SK-N-SH (cell line): ENCODE results near the gene NCLN. TPM values are rescaled to one million over a fixed set of nuclear protein-coding genes. Genes with fewer than 3 reads are reported as not detected.

Experiments
- CTCF ChIA-PET: fragments of 300-600, 350-600 bp; formaldehyde crosslinking; extraction: SDS; loops from one replicate; lab custom pipeline; 2021; lab: Yijun Ruan, JAX
- POLR2A ChIA-PET: fragments of 350-600 bp; sonication (Branson Sonifier 250); formaldehyde crosslinking; extraction: SDS; loops from one replicate; lab custom pipeline; 2020; ENCODE audit warnings: antibody characterized with exemption, inconsistent platforms; lab: Yijun Ruan, JAX
- DNase-seq: peaks from one replicate; pipeline ENCODE4 v3.0.0; 2012
- H2AFZ ChIP-seq: fragments of 200-600 bp; sonication (generic); 2 replicates; pipeline ENCODE4 v1.8.1; 2016; ENCODE audit warnings: antibody characterized with exemption, mild to moderate bottlenecking, low read depth
- H3F3A ChIP-seq: fragments of 200-600 bp; sonication (generic); replicated peaks from 2 replicates; pipeline ENCODE3; 2016; ENCODE audit warnings: antibody characterized with exemption, mild to moderate bottlenecking; ENCODE audit not compliant: insufficient read depth
- H3K27ac ChIP-seq, 2 experiments: fragments of 200-500 bp in 1 of 2; fragments of 200-600 bp in 1 of 2; sonication (Bioruptor generic) in 1 of 2; sonication (generic), shearing (Covaris generic) in 1 of 2; 2 replicates each; pipeline versions ENCODE4 v1.5.1 to v1.6.1; 2014 to 2016; ENCODE audit warnings: low read depth in 2 of 2, inconsistent platforms in 1 of 2, low read length in 1 of 2, mild to moderate bottlenecking in 1 of 2, mixed read lengths in 1 of 2
- H3K27me3 ChIP-seq: fragments of 200-600 bp; sonication (generic), shearing (Covaris generic); 2 replicates; pipeline ENCODE4 v1.6.1; 2016; ENCODE audit warnings: mixed run types; ENCODE audit not compliant: insufficient read depth
- H3K36me3 ChIP-seq, 2 experiments: fragments of 200-500 bp in 1 of 2; fragments of 200-600 bp in 1 of 2; sonication (Bioruptor generic) in 1 of 2; sonication (generic) in 1 of 2; replicated peaks in 1 of 2; 2 replicates each; pipeline versions ENCODE3 to v1.5.1; 2014 to 2016; ENCODE audit warnings: low read length in 1 of 2, mild to moderate bottlenecking in 1 of 2; ENCODE audit not compliant: insufficient read depth in 2 of 2, control insufficient read depth in 1 of 2
- H3K4me1 ChIP-seq, 2 experiments: fragments of 200-500 bp in 1 of 2; fragments of 200-600 bp in 1 of 2; sonication (Bioruptor generic) in 1 of 2; sonication (generic), shearing (Covaris generic) in 1 of 2; 2 replicates each; pipeline versions ENCODE4 v1.5.1 to v1.6.1; 2014 to 2016; ENCODE audit warnings: low read depth in 1 of 2, low read length in 1 of 2, mixed run types in 1 of 2; ENCODE audit not compliant: insufficient read depth in 2 of 2, control insufficient read depth in 1 of 2
- H3K4me2 ChIP-seq: fragments of 200-600 bp; sonication (generic), shearing (Covaris generic); 2 replicates; pipeline ENCODE4 v1.6.1; 2017; ENCODE audit warnings: mixed run types
- H3K4me3 ChIP-seq, 2 experiments: fragments of 200-500 bp in 1 of 2; fragments of 200-600 bp in 1 of 2; sonication (Bioruptor generic) in 1 of 2; sonication (generic), shearing (Covaris generic) in 1 of 2; 2 replicates each; pipeline versions ENCODE4 v1.5.1 to v1.8.1; 2014 to 2016; ENCODE audit warnings: low read depth in 2 of 2, inconsistent platforms in 1 of 2, low read length in 1 of 2, mild to moderate bottlenecking in 1 of 2, mixed read lengths in 1 of 2, moderate library complexity in 1 of 2
- H3K79me2 ChIP-seq: fragments of 200-600 bp; sonication (generic); 2 replicates; pipeline ENCODE4 v1.8.1; 2017; ENCODE audit warnings: mild to moderate bottlenecking; ENCODE audit not compliant: insufficient read depth
- H3K9ac ChIP-seq: fragments of 200-600 bp; sonication (generic); 2 replicates; pipeline ENCODE4 v1.6.1; 2017; ENCODE audit warnings: mixed run types
- H3K9me2 ChIP-seq: fragments of 200-600 bp; sonication (generic); 2 replicates; pipeline ENCODE4 v1.6.1; 2017; ENCODE audit warnings: mixed run types
- H3K9me3 ChIP-seq: fragments of 200-600 bp; sonication (generic); 2 replicates; pipeline ENCODE4 v1.6.1; 2017; ENCODE audit warnings: mixed run types, mild to moderate bottlenecking, moderate library complexity
- H4K20me1 ChIP-seq: fragments of 200-600 bp; sonication (generic); 2 replicates; pipeline ENCODE4 v1.6.1; 2017; ENCODE audit warnings: mild to moderate bottlenecking, mixed run types; ENCODE audit not compliant: insufficient read depth
- NFIC ChIP-seq: IDR thresholded peaks from 2 replicates; pipeline ENCODE4 v1.4.0; 2012; ENCODE audit warnings: borderline replicate concordance
- POLR2AphosphoS5 ChIP-seq: IDR thresholded peaks from 2 replicates; pipeline ENCODE4 v1.6.1; 2012; ENCODE audit warnings: low read depth, low read length
- RAD21 ChIP-seq: IDR thresholded peaks from 2 replicates; pipeline ENCODE4 v1.6.1; 2012; ENCODE audit warnings: mild to moderate bottlenecking, low read length
- SIN3A ChIP-seq: IDR thresholded peaks from 2 replicates; pipeline ENCODE4 v1.6.1; 2012; ENCODE audit warnings: low read depth, mild to moderate bottlenecking, low read length, moderate library complexity, borderline replicate concordance
- SMC3 ChIP-seq: IDR thresholded peaks from 2 replicates; pipeline ENCODE4 v1.6.1; 2012; ENCODE audit warnings: low read depth, low read length, improper control_type of control experiment
- WGBS: methylation state at CpG from one replicate; pipeline ENCODE4 v1.1.6; 2017; ENCODE audit warnings: low lambda C conversion rate; 5-methylcytosine and 5-hydroxymethylcytosine counted together
- polyA plus RNA-seq, 3 experiments: library from polyadenylated mRNA; depleted of rRNA; stranded (reverse); fragments of >200 nt; gene quantifications; 2 replicates each; pipeline ENCODE4 v1.2.3, GENCODE V29; 2012
- TF ChIP-seq, protein P1 (sequence below): IDR thresholded peaks from 2 replicates; pipeline ENCODE4; 2012
- TF ChIP-seq, protein P2 (sequence below): fragments of 200-600 bp; sonication (generic); IDR thresholded peaks from 2 replicates; pipeline ENCODE4 v1.6.1; 2017; ENCODE audit warnings: antibody characterized with exemption, mild to moderate bottlenecking, moderate library complexity

NCLN gene
- polyA plus RNA-seq, 1 of the 3 experiments (the other 2 are of a cell fraction) = 69.0 TPM

DNA sequence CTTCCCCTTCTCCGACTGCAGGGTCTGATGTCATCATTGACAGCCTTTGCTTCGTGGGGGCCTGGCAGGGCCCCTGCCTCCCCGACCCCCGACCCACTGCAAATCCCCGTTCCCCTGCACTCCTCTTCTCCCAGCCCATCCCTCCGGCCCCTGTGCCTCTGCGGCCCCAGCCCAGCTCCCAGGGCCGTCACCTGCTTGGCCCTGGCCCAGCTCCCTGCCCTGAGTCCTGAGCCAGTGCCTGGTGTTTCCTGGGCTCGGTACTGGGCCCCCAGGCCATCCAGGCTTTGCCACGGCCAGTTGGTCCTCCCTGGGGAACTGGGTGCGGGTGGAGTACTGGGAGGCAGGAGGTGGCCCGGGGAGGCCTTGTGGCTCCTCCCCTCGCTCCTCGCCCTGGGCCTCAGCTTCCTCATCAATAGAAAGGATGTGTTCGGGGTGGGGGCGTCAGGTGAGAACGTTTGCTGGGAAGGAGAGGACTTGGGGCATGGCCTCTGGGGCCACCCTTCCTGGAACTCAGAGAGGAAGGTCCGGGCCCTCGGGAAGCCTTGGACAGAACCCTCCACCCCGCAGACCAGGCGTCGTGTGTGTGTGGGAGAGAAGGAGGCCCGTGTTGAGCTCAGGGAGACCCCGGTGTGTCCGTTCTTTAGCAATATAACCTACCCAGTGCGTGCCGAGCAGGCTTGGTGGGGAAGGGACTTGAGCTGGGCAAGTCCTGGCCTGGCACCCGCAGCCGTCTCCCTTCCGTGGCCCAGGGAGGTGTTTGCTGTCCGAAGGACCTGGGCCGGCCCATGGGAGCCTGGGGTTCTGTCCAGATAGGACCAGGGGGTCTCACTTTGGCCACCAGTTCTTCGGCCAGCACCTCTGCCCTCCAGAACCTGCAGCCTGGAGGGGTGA, 22.8 kb downstream of the NCLN start:
- H4K20me1 ChIP-seq = 0 out of 2 replicates have a peak, but pooled peaks cover 5% of the 10 kb centered on the region
- no peak overlapping the region for H3K27ac ChIP-seq
- H3K79me2 ChIP-seq = no peaks in the 10 kb centered on the region
- no peak overlapping the region for H3K9ac ChIP-seq
- no peak for DNase-seq
- no peaks in the 10 kb centered on the region for H3K9me2 ChIP-seq
- WGBS = 95% methylated on average over 14 of the region's 33 CpGs
- no peaks in the 10 kb centered on the region for H3K27me3 ChIP-seq
- POLR2A ChIA-PET = no interaction called here
- peaks cover 5 to 30% of the 10 kb centered on the region in 2 experiments for H3K36me3 ChIP-seq
- no peak overlapping the region for H2AFZ ChIP-seq
- H3K4me2 ChIP-seq = no peak overlapping the region
- H3K9me3 ChIP-seq = no peaks in the 10 kb centered on the region
- H3F3A ChIP-seq = no peaks in the 10 kb centered on the region
- H3K4me1 ChIP-seq = no peaks in the 10 kb centered on the region
- TF ChIP-seq, protein P1, sequence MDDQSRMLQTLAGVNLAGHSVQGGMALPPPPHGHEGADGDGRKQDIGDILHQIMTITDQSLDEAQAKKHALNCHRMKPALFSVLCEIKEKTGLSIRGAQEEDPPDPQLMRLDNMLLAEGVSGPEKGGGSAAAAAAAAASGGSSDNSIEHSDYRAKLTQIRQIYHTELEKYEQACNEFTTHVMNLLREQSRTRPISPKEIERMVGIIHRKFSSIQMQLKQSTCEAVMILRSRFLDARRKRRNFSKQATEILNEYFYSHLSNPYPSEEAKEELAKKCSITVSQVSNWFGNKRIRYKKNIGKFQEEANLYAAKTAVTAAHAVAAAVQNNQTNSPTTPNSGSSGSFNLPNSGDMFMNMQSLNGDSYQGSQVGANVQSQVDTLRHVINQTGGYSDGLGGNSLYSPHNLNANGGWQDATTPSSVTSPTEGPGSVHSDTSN = no peak
- no peak for TF ChIP-seq RAD21
- CTCF ChIA-PET = interaction anchor here (1.1 to 2.0 kb wide), 3 partner anchors 16 to 258 kb away, joined by 3 to 7 read pairs (median 4); partner anchors contain the start of genes CELF5 and NCLN
- no peak overlapping the region for H3K4me3 ChIP-seq

DNA sequence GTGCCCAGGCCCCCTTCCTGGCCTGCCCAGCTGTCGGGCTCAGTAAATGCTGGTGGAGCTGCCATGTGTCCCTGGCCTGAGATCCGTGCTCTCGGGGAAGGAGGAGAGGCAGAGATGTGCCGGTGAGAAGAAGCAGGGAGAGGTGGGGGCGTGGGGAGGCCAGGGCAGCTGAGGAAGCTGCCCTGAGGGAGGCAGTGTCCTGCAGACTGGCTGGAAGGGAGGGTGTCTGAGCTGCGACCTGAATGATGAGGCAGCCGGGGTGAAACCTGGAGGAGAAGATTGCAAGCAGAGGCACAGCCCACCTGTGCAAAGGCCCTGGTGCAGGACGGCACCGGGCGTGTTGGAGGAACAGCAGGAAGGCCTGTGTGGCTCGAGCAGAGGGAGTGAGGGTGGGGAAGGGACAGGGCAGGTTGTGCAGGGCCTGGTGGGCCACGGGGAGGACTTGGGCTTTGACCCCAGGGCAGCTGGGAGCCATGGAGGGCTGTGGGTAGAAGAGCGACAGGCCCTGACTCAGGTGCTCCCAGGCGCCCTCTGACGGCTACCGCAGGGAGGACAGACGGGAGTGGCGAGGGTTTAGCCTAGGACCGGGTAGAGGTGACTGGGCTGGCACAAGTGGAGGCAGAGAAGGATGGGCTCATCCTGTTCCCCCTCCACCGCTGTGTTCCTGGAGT, 24.8 kb downstream of the NCLN start:
- H3K36me3 ChIP-seq = peaks cover 5 to 13% of the 10 kb centered on the region in 2 experiments
- H3K79me2 ChIP-seq = no peaks in the 10 kb centered on the region
- H3K9ac ChIP-seq = no peak overlapping the region
- H2AFZ ChIP-seq = no peak overlapping the region
- H3K27ac ChIP-seq = no peak overlapping the region
- H3K9me3 ChIP-seq = no peaks in the 10 kb centered on the region
- ChIA-PET CTCF (interaction anchor here (0.7 to 2.4 kb wide), 14 partner anchors 9 to 253 kb away, joined by 3 to 17 read pairs (median 6); partner anchors contain the start of genes CELF5 and NCLN), POLR2A (no interaction called here)
- H3K4me3 ChIP-seq = no peak overlapping the region; a peak in 1 of 4 replicates
- no peaks in the 10 kb centered on the region for H3K9me2 ChIP-seq
- 0 out of 2 replicates have a peak, but pooled peaks cover 5% of the 10 kb centered on the region for H4K20me1 ChIP-seq
- H3K4me1 ChIP-seq = no peaks in the 10 kb centered on the region
- 37% methylated on average over 19 of the region's 20 CpGs for WGBS
- 0 out of 2 replicates have a peak, but pooled peaks have one; percentile 48 for TF ChIP-seq SIN3A
- TF ChIP-seq POLR2AphosphoS5 = no peak; the same call in 1 of the 2 replicates
- peak; percentile 50; the same call in 1 of the 2 replicates for TF ChIP-seq SMC3
- no peak for TF ChIP-seq NFIC
- TF ChIP-seq RAD21 = peak; percentile 42
- TF ChIP-seq, protein P2, sequence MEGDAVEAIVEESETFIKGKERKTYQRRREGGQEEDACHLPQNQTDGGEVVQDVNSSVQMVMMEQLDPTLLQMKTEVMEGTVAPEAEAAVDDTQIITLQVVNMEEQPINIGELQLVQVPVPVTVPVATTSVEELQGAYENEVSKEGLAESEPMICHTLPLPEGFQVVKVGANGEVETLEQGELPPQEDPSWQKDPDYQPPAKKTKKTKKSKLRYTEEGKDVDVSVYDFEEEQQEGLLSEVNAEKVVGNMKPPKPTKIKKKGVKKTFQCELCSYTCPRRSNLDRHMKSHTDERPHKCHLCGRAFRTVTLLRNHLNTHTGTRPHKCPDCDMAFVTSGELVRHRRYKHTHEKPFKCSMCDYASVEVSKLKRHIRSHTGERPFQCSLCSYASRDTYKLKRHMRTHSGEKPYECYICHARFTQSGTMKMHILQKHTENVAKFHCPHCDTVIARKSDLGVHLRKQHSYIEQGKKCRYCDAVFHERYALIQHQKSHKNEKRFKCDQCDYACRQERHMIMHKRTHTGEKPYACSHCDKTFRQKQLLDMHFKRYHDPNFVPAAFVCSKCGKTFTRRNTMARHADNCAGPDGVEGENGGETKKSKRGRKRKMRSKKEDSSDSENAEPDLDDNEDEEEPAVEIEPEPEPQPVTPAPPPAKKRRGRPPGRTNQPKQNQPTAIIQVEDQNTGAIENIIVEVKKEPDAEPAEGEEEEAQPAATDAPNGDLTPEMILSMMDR = peak; percentile 64
- TF ChIP-seq, all 33 proteins: peak for 4
- DNase-seq = peak; percentile 90
- Histone ChIP-seq H3K4me2 (no peak overlapping the region), H3F3A (no peaks in the 10 kb centered on the region), H3K27me3 (no peaks in the 10 kb centered on the region)
